ENCODE results near the gene S100A8.
"Not testable (repeated sequence)": the region's sequence is repeated elsewhere in the genome, so short reads cannot be mapped to it uniquely, and the experiment has no call there.

The S100A8 gene

GRCh38 chr1:153348511-153349362, 42.1 kb downstream of the S100A8 start, which contains the start of gene PGLYRP4:
PGLYRP4 (minus strand) TSS chr1:153348841; CDS start chr1:153347932, 909 bp downstream.
- Histone ChIP-seq H3K27ac (ENCODE audit: low read length) (no peak within 1 kb of the TSS), H3K9ac (ENCODE audit: low read length) (no peak within 1 kb of the TSS), H3K4me3 (ENCODE audit: low read length) (no peak within 1 kb of the TSS), H3K9me3 (ENCODE audit: control insufficient read depth, low read depth, low read length) (no peaks in the 10 kb centered on the region), H3K27me3 (ENCODE audit: control insufficient read depth, insufficient read depth, low read length) (no peaks in the 10 kb centered on the region), H3K4me1 (ENCODE audit: control insufficient read depth, low read depth, low read length) (no peaks in the 10 kb centered on the region), H3K36me3 (ENCODE audit: control insufficient read depth, low read depth, low read length) (no peaks in the 10 kb centered on the region)

DNA sequence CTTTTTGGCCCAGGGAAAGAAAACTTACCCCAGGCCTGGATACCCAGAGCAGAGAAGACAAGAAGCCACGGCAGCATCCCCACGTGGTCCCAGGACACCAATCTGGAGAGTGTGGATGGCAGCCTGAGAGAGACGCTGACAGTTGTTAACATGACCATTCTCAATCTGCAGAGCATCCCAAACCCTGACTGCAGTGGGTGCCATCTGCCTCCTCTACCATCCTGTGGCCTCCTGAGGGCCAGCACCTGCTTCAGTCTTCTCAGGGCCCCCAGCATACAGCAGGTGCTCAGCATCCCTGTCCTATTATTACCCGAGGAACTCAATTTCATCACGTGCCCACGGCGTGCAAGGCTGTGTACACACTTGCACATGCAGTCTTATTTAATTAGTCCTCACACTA, 43.0 kb downstream of the S100A8 start:
- Histone ChIP-seq H3K36me3 (ENCODE audit: control insufficient read depth, low read depth, low read length) (no peaks in the 10 kb centered on the region), H3K27me3 (ENCODE audit: control insufficient read depth, insufficient read depth, low read length) (no peaks in the 10 kb centered on the region), H3K4me3 (ENCODE audit: low read length) (no peak overlapping the region), H3K4me1 (ENCODE audit: control insufficient read depth, low read depth, low read length) (no peaks in the 10 kb centered on the region), H3K9ac (ENCODE audit: low read length) (no peak overlapping the region), H3K9me3 (ENCODE audit: control insufficient read depth, low read depth, low read length) (no peaks in the 10 kb centered on the region), H3K27ac (ENCODE audit: low read length) (no peak overlapping the region)

DNA sequence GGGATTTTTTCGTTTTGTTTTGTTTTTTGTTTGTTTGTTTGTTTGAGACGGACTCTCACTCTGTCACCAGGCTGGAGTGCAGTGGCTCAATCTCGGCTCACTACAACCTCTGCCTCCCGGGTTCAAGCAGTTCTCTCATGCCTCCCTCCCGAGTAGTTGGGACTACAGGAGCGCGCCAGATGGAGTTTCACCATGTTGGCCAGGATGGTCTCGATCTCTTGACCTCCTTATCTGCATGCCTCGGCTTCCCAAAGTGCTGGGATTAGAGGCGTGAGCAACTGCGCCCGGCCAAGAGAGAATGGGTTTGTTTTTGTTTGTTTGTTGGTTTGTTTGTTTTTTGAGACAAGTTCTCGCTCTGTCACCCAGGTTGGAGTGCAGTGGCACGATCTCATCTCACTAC, 43.8 kb downstream of the S100A8 start:
- H3K4me1 ChIP-seq (ENCODE audit: control insufficient read depth, low read depth, low read length); H3K9ac ChIP-seq (ENCODE audit: low read length): not testable (repeated sequence)

GRCh38 chr1:153346077-153346723, 44.7 kb downstream of the S100A8 start:
- H3K27ac ChIP-seq (ENCODE audit: low read length), result no peak overlapping the region
- no peaks in the 10 kb centered on the region for H3K4me1 ChIP-seq (ENCODE audit: control insufficient read depth, low read depth, low read length)
- H3K9me3 ChIP-seq (ENCODE audit: control insufficient read depth, low read depth, low read length), result no peaks in the 10 kb centered on the region
- no peaks in the 10 kb centered on the region for H3K27me3 ChIP-seq (ENCODE audit: control insufficient read depth, insufficient read depth, low read length)
- H3K9ac ChIP-seq (ENCODE audit: low read length), result no peak overlapping the region
- no peaks in the 10 kb centered on the region for H3K36me3 ChIP-seq (ENCODE audit: control insufficient read depth, low read depth, low read length)
- H3K4me3 ChIP-seq (ENCODE audit: low read length), result no peak overlapping the region

More for the DNA sequence above, 43.8 kb downstream of the S100A8 start:
- not testable (repeated sequence) for H3K36me3 ChIP-seq (ENCODE audit: control insufficient read depth, low read depth, low read length); H3K27me3 ChIP-seq (ENCODE audit: control insufficient read depth, insufficient read depth, low read length); H3K27ac ChIP-seq (ENCODE audit: low read length); H3K4me3 ChIP-seq (ENCODE audit: low read length); H3K9me3 ChIP-seq (ENCODE audit: control insufficient read depth, low read depth, low read length)

- H3K4me1 ChIP-seq (ENCODE audit: control insufficient read depth, low read depth, low read length), result no peaks in the 10 kb centered on the region
- no peak overlapping the region for H3K4me3 ChIP-seq (ENCODE audit: low read length)
- no peaks in the 10 kb centered on the region for H3K9me3 ChIP-seq (ENCODE audit: control insufficient read depth, low read depth, low read length)
- H3K27ac ChIP-seq (ENCODE audit: low read length), result no peak overlapping the region
- no peak overlapping the region for H3K9ac ChIP-seq (ENCODE audit: low read length)
- H3K27me3 ChIP-seq (ENCODE audit: control insufficient read depth, insufficient read depth, low read length), result no peaks in the 10 kb centered on the region
- no peaks in the 10 kb centered on the region for H3K36me3 ChIP-seq (ENCODE audit: control insufficient read depth, low read depth, low read length)
Measured at GRCh38 chr1:153345187-153346076, 45.4 kb downstream of the S100A8 start.

- H3K36me3 ChIP-seq (ENCODE audit: control insufficient read depth, low read depth, low read length), result no peaks in the 10 kb centered on the region
- H3K9ac ChIP-seq (ENCODE audit: low read length), result no peak overlapping the region
- H3K4me3 ChIP-seq (ENCODE audit: low read length), result no peak overlapping the region
- H3K4me1 ChIP-seq (ENCODE audit: control insufficient read depth, low read depth, low read length), result no peaks in the 10 kb centered on the region
- H3K27me3 ChIP-seq (ENCODE audit: control insufficient read depth, insufficient read depth, low read length), result no peaks in the 10 kb centered on the region
- H3K27ac ChIP-seq (ENCODE audit: low read length), result no peak overlapping the region
- no peaks in the 10 kb centered on the region for H3K9me3 ChIP-seq (ENCODE audit: control insufficient read depth, low read depth, low read length)
Measured at GRCh38 chr1:153344718-153345025, 46.2 kb downstream of the S100A8 start.

- Histone ChIP-seq H3K4me3 (ENCODE audit: low read length) (no peak overlapping the region), H3K27ac (ENCODE audit: low read length) (no peak overlapping the region), H3K27me3 (ENCODE audit: control insufficient read depth, insufficient read depth, low read length) (no peaks in the 10 kb centered on the region), H3K4me1 (ENCODE audit: control insufficient read depth, low read depth, low read length) (no peaks in the 10 kb centered on the region), H3K9me3 (ENCODE audit: control insufficient read depth, low read depth, low read length) (no peaks in the 10 kb centered on the region), H3K9ac (ENCODE audit: low read length) (no peak overlapping the region), H3K36me3 (ENCODE audit: control insufficient read depth, low read depth, low read length) (no peaks in the 10 kb centered on the region)
Measured at GRCh38 chr1:153343811-153344717, 46.8 kb downstream of the S100A8 start.

DNA sequence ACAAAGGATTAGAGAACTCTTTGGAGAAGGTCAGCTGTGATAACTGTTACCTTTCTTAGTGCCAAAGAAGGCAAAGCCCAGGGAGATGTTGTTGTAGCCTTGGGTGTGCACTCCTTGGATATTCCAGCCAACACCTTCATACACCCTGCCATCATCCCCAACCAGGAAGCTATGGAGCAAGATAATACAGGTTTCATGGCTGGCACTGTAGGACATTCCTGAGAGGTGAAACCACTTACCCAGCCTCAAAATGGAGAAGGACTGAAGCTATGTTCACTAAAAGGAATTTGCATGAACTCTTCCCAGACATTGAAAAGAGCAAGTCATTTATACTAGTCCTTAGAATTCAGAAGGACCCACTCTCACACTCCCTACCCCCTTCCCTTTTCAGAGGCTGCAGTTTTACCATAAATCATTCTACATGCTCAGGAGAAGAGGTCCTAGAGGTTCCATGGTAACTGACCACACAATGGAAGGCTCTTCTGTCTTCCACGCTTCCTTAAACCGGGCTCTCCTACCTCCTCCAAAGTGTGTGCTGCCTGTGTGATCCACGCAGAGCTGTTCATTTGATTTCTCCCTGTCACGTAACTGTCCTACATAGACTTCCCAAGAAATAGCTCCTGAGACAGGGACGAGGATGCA, 47.7 kb downstream of the S100A8 start:
- Histone ChIP-seq H3K27me3 (ENCODE audit: control insufficient read depth, insufficient read depth, low read length) (no peaks in the 10 kb centered on the region), H3K27ac (ENCODE audit: low read length) (no peak overlapping the region), H3K4me3 (ENCODE audit: low read length) (no peak overlapping the region), H3K9ac (ENCODE audit: low read length) (no peak overlapping the region), H3K36me3 (ENCODE audit: control insufficient read depth, low read depth, low read length) (no peaks in the 10 kb centered on the region), H3K4me1 (ENCODE audit: control insufficient read depth, low read depth, low read length) (no peaks in the 10 kb centered on the region), H3K9me3 (ENCODE audit: control insufficient read depth, low read depth, low read length) (no peaks in the 10 kb centered on the region)

DNA sequence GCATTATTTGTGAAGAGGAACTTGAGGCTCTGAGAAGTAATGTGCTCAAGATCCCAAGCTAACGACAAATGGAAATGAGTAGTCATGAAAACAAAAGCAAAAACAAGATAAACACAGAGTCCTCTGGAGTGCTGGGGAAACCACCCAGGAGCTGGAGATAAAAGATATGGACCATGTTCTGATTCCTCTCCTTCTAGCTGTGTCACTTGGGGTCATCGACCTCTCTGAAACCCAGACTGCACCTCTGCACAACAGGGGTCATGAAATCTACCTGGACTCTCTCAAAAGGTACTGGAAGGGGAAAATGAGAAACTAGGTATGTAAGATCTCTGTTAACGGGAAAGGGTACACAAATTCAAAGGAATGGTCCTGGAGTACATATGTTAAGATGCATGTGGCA, 48.7 kb downstream of the S100A8 start:
- Histone ChIP-seq H3K27me3 (ENCODE audit: control insufficient read depth, insufficient read depth, low read length) (no peaks in the 10 kb centered on the region), H3K27ac (ENCODE audit: low read length) (no peak overlapping the region), H3K9ac (ENCODE audit: low read length) (no peak overlapping the region), H3K4me1 (ENCODE audit: control insufficient read depth, low read depth, low read length) (no peaks in the 10 kb centered on the region), H3K4me3 (ENCODE audit: low read length) (no peak overlapping the region), H3K9me3 (ENCODE audit: control insufficient read depth, low read depth, low read length) (no peaks in the 10 kb centered on the region), H3K36me3 (ENCODE audit: control insufficient read depth, low read depth, low read length) (no peaks in the 10 kb centered on the region)

DNA sequence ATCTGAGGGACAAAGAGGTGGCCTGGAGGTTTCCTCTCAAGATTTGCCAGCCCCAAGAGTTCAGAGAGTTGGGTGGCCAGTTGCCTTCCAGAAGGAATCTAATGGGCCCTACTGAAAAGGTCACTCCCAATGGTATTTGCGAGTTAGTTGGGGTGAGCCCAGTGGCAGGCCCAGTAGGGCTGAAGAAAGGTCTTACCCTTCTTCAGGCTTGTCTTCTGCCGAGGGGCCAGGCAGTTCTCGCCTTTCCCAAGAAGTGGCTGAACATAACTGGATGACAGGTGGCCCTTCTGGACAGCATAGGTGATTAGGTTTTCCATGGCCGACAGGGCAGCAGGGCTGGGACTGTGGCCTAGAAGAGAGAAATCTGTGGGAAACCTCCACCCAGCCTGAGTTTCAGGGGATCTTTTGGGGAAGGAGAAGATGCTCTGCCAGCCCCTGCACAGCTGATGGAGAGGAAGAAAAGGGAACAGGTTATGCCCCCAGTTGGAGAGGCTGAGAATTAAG, 49.4 kb downstream of the S100A8 start:
- H3K27ac ChIP-seq (ENCODE audit: low read length), result no peak overlapping the region
- no peaks in the 10 kb centered on the region for H3K36me3 ChIP-seq (ENCODE audit: control insufficient read depth, low read depth, low read length)
- no peaks in the 10 kb centered on the region for H3K27me3 ChIP-seq (ENCODE audit: control insufficient read depth, insufficient read depth, low read length)
- H3K4me3 ChIP-seq (ENCODE audit: low read length), result no peak overlapping the region
- H3K9me3 ChIP-seq (ENCODE audit: control insufficient read depth, low read depth, low read length), result no peaks in the 10 kb centered on the region
- no peaks in the 10 kb centered on the region for H3K4me1 ChIP-seq (ENCODE audit: control insufficient read depth, low read depth, low read length)
- H3K9ac ChIP-seq (ENCODE audit: low read length), result no peak overlapping the region

All from iPS-18a (cell line).